HEK293 (cell line): ENCODE data around the gene MAP6.

Experiments used
- CTCF ChIA-PET: fragments of 350-600 bp; formaldehyde crosslinking; extraction: SDS; loops from one replicate; lab custom pipeline; 2021; ENCODE audit warnings: antibody characterized with exemption; lab: Yijun Ruan, JAX
- POLR2A ChIA-PET: fragments of 300-600 bp; formaldehyde crosslinking; extraction: SDS; loops from one replicate; lab custom pipeline; 2020; ENCODE audit warnings: antibody characterized with exemption, inconsistent platforms; lab: Yijun Ruan, JAX
- H3K27ac ChIP-seq: fragments of 200-500 bp; sonication (Bioruptor generic); 2 replicates; pipeline ENCODE4 v1.5.1; 2014; ENCODE audit warnings: low read depth, low read length, control low read depth, inconsistent platforms; ENCODE audit errors: extremely low read depth
- H3K36me3 ChIP-seq, 2 experiments: fragments of 200-500 bp in 1 of 2; sonication (Bioruptor generic) in 1 of 2; 1 replicate in 1 of 2; 2 replicates in 1 of 2; pipeline ENCODE4 v1.5.1; 2014 to 2017; ENCODE audit warnings: inconsistent platforms in 2 of 2, low read length in 2 of 2; ENCODE audit not compliant: control insufficient read depth in 2 of 2, insufficient read depth in 1 of 2
- H3K4me1 ChIP-seq: fragments of 200-500 bp; sonication (Bioruptor generic); 2 replicates; pipeline ENCODE4 v1.5.1; 2014; ENCODE audit warnings: mild to moderate bottlenecking, low read length, inconsistent platforms; ENCODE audit not compliant: control insufficient read depth, insufficient read depth
- H3K4me3 ChIP-seq: 2 replicates; pipeline ENCODE4 v1.5.1; 2011; ENCODE audit warnings: low read depth, mild to moderate bottlenecking, control low read depth, low read length, moderate library complexity
- H3K9me3 ChIP-seq: fragments of 200-500 bp; sonication (Bioruptor generic); 2 replicates; pipeline ENCODE4 v1.5.1; 2014; ENCODE audit warnings: low read depth, low read length, inconsistent platforms; ENCODE audit not compliant: control insufficient read depth, insufficient read depth
- KLF1 ChIP-seq: fragments of 450-650 bp; formaldehyde crosslinking; IDR thresholded peaks from 2 replicates; pipeline ENCODE4 v1.5.1; 2016; ENCODE audit warnings: missing biosample characterization, missing genetic modification characterization
- SALL2 ChIP-seq: fragments of 450-650 bp; formaldehyde crosslinking; IDR thresholded peaks from 2 replicates; pipeline ENCODE4 v1.5.0; 2017; ENCODE audit warnings: missing biosample characterization, mild to moderate bottlenecking, missing genetic modification characterization, borderline replicate concordance
- ZBTB21 ChIP-seq: fragments of 450-650 bp; formaldehyde crosslinking; IDR thresholded peaks from 2 replicates; pipeline ENCODE4 v1.5.1; 2017; ENCODE audit warnings: missing biosample characterization, missing genetic modification characterization
- ZIC2 ChIP-seq: fragments of 450-650 bp; formaldehyde crosslinking; IDR thresholded peaks from 2 replicates; pipeline ENCODE4 v1.5.1; 2016; ENCODE audit warnings: missing biosample characterization, missing genetic modification characterization
- ZNF274 ChIP-seq, 2 experiments: fragments of 200-500 bp in 1 of 2; fragments of 450-650 bp in 1 of 2; sonication (Bioruptor generic) in 1 of 2; formaldehyde crosslinking in 1 of 2; IDR thresholded peaks; 2 replicates each; pipeline versions ENCODE4 v1.5.1 to v1.6.1; 2014 to 2016; ENCODE audit warnings: borderline replicate concordance in 1 of 2, inconsistent platforms in 1 of 2, low read length in 1 of 2, missing biosample characterization in 1 of 2, missing genetic modification characterization in 1 of 2
- ZNF292 ChIP-seq: fragments of 450-650 bp; formaldehyde crosslinking; IDR thresholded peaks from 2 replicates; pipeline ENCODE4 v1.5.1; 2016; ENCODE audit warnings: low read depth, missing biosample characterization, missing genetic modification characterization, borderline replicate concordance
- ZNF354C ChIP-seq: fragments of 450-650 bp; formaldehyde crosslinking; IDR thresholded peaks from 2 replicates; pipeline ENCODE4 v1.5.1; 2016; ENCODE audit warnings: missing biosample characterization, missing genetic modification characterization, low read depth, borderline replicate concordance
- ZNF473 ChIP-seq: fragments of 450-650 bp; formaldehyde crosslinking; IDR thresholded peaks from 2 replicates; pipeline ENCODE4 v1.5.1; 2017; ENCODE audit warnings: missing biosample characterization, missing genetic modification characterization
- ZNF544 ChIP-seq: fragments of 450-650 bp; formaldehyde crosslinking; IDR thresholded peaks from 2 replicates; pipeline ENCODE4 v1.5.0; 2017; ENCODE audit warnings: missing biosample characterization, missing genetic modification characterization
- ZNF600 ChIP-seq: fragments of 450-650 bp; formaldehyde crosslinking; IDR thresholded peaks from 2 replicates; pipeline ENCODE4 v1.5.1; 2016; ENCODE audit warnings: missing biosample characterization, missing genetic modification characterization
- ZNF654 ChIP-seq: fragments of 450-650 bp; formaldehyde crosslinking; IDR thresholded peaks from 2 replicates; pipeline ENCODE4 v1.5.1; 2016; ENCODE audit warnings: low read depth, missing biosample characterization, missing genetic modification characterization
- ZNF768 ChIP-seq: fragments of 450-650 bp; formaldehyde crosslinking; IDR thresholded peaks from 2 replicates; pipeline ENCODE4 v1.5.1; 2018; ENCODE audit warnings: missing biosample characterization, mild to moderate bottlenecking, missing genetic modification characterization
- ZNF830 ChIP-seq: fragments of 450-650 bp; IDR thresholded peaks from 2 replicates; pipeline ENCODE4 v1.5.0; 2018; ENCODE audit warnings: missing biosample characterization, missing genetic modification characterization, low read depth, mild to moderate bottlenecking, moderate library complexity
- ZNF843 ChIP-seq: fragments of 450-650 bp; formaldehyde crosslinking; IDR thresholded peaks from 2 replicates; pipeline ENCODE4 v1.5.1; 2016; ENCODE audit warnings: missing biosample characterization, missing genetic modification characterization
- TF ChIP-seq, protein P1 (sequence below): fragments of 450-650 bp; formaldehyde crosslinking; IDR thresholded peaks from 2 replicates; pipeline ENCODE4 v1.5.1; 2016; ENCODE audit warnings: missing biosample characterization, missing genetic modification characterization
- TF ChIP-seq, protein P2 (sequence below): fragments of 450-650 bp; formaldehyde crosslinking; IDR thresholded peaks from 2 replicates; pipeline ENCODE4 v1.5.1; 2016; ENCODE audit warnings: missing biosample characterization, missing genetic modification characterization, borderline replicate concordance

The MAP6 gene

DNA sequence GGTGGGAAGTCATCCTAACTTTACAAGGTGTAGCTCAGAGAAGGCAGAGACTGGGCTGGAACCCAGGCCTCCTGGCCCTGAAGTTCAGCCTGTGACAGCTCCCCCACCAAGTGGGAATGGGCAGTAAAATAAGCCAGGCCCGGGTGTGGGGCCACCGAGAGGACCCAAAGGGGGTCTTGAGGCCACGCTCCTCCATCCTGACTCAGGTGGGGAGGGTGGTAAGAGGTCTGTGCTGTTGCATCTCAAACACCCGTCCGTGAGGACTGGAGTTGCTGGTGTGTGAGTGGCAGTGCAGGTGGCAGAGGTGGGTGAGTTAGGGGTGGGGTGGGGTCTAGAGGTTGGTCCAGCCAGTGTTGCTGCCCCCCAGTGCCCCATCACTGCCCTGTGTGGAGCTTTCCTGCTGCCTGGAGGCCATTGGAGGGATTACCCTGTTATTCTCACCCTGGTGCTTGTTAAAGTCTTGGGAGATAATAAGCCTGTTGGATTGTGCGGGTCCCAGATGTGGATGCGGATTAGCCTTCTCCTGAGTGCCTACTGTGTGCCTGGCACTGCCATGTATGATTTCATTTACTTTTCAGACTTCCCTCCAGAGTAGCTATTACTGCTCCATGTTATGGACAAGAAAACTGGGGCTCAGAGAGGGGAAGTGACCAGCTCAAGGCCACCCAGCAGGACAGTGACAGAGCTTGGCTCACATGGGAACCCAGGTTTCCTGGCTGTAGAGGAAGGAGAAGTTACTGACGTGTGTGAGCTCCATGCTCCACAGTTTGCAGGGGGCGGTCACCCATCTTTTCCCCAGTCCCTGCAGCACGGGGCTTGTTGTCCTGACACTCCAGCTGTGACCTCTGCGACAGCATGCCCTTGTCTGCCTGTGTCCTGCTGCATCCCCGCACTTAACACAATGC is 93.9 kb downstream of the MAP6 start:
- ChIA-PET POLR2A (interaction anchor here (0.7 to 3.2 kb wide), 6 partner anchors 8 to 27 kb away, joined by 3 to 23 read pairs (median 4); partner anchors contain the start of gene SERPINH1), CTCF (interaction anchor here (0.8 to 4.3 kb wide), 6 partner anchors 9 to 187 kb away, joined by 4 to 29 read pairs (median 12); partner anchors contain the start of gene SERPINH1)
- no peak for TF ChIP-seq ZNF544 (tag by site-specific recombination)
- 0 out of 2 replicates have a peak, but pooled peaks have one; percentile 24 for TF ChIP-seq ZNF768 (tag by site-specific recombination)
- no peak overlapping the region for H3K27ac ChIP-seq
- peaks cover 0 to 41% of the 10 kb centered on the region in 2 experiments; a peak in 1 of 3 replicates for H3K36me3 ChIP-seq
- no peak overlapping the region for H3K4me3 ChIP-seq
- H3K4me1 ChIP-seq: no peaks in the 10 kb centered on the region
- H3K9me3 ChIP-seq: no peaks in the 10 kb centered on the region

DNA sequence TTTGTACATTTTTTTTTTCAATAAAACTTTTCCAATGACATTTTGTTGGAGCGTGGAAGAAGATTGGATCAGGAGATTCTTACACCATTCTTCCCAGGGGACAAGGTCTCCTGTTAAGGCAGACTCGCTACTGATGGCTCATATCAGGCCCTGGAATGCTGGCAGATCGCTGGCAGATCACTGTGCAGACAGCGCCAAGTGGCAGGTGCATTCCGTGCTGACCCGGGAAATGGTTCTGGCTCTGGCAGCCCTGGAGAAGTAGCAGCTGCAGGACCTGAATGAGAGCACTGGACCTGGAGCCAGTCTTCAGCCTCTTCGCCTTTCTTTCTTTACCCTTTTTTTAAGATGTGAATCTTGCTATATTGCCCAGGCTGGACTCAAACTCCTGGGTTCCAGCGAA is 96.1 kb downstream of the MAP6 start:
- Histone ChIP-seq H3K4me3 (no peak overlapping the region), H3K9me3 (no peaks in the 10 kb centered on the region), H3K36me3 (peaks cover 0 to 63% of the 10 kb centered on the region in 2 experiments; a peak in 2 of 3 replicates), H3K27ac (no peak overlapping the region), H3K4me1 (no peaks in the 10 kb centered on the region)
- CTCF ChIA-PET: interaction anchor here (0.6 to 2.6 kb wide), 5 partner anchors 8 to 1475 kb away, joined by 3 to 6 read pairs (median 3); no protein-coding TSS in a partner anchor
- TF ChIP-seq ZNF274 (IDR thresholded peaks at IDR 0.05; ENCODE audit: low read length) (no peak), ZNF274 (tag by site-specific recombination; IDR thresholded peaks at IDR 0.05; ENCODE audit: borderline replicate concordance) (no peak), ZNF600 (tag by site-specific recombination) (0 out of 2 replicates have a peak, but pooled peaks have one; percentile 30), ZIC2 (tag by site-specific recombination) (no peak), KLF1 (tag by site-specific recombination) (no peak)
- TF ChIP-seq, protein P1, sequence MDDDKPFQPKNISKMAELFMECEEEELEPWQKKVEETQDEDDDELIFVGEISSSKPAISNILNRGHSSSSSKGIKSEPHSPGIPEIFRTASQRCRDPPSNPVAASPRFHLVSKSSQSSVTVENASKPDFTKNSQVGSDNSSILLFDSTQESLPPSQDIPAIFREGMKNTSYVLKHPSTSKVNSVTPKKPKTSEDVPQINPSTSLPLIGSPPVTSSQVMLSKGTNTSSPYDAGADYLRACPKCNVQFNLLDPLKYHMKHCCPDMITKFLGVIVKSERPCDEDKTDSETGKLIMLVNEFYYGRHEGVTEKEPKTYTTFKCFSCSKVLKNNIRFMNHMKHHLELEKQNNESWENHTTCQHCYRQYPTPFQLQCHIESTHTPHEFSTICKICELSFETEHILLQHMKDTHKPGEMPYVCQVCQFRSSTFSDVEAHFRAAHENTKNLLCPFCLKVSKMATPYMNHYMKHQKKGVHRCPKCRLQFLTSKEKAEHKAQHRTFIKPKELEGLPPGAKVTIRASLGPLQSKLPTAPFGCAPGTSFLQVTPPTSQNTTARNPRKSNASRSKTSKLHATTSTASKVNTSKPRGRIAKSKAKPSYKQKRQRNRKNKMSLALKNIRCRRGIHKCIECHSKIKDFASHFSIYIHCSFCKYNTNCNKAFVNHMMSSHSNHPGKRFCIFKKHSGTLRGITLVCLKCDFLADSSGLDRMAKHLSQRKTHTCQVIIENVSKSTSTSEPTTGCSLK (tag by site-specific recombination): no peak
- POLR2A ChIA-PET: interaction anchor here (3.2 kb wide), 1 partner anchor 10 kb away, joined by 23 read pairs; the partner anchor contains the start of gene SERPINH1

GRCh38 chr11:75571625-75572024 is 97.2 kb downstream of the MAP6 start:
- ChIA-PET CTCF (interaction anchor here (2.6 kb wide), 1 partner anchor 25 kb away, joined by 6 read pairs; no protein-coding TSS in a partner anchor), POLR2A (interaction anchor here (2.0 to 2.3 kb wide), 2 partner anchors 10 to 17 kb away, joined by 5 to 12 read pairs; partner anchors contain the start of gene SERPINH1)
- Histone ChIP-seq H3K4me3 (no peak overlapping the region), H3K36me3 (peaks cover 0 to 74% of the 10 kb centered on the region in 2 experiments; a peak in 2 of 3 replicates), H3K9me3 (no peaks in the 10 kb centered on the region), H3K27ac (no peak overlapping the region), H3K4me1 (no peaks in the 10 kb centered on the region)
- TF ChIP-seq SALL2 (tag by site-specific recombination) (no peak), ZNF654 (tag by site-specific recombination) (no peak), ZNF292 (tag by site-specific recombination) (no peak), ZNF473 (tag by site-specific recombination) (no peak), ZBTB21 (tag by site-specific recombination) (no peak), ZNF830 (tag by site-specific recombination) (no peak), ZNF843 (tag by site-specific recombination) (no peak), ZNF354C (tag by site-specific recombination) (no peak)
- TF ChIP-seq, protein P2, sequence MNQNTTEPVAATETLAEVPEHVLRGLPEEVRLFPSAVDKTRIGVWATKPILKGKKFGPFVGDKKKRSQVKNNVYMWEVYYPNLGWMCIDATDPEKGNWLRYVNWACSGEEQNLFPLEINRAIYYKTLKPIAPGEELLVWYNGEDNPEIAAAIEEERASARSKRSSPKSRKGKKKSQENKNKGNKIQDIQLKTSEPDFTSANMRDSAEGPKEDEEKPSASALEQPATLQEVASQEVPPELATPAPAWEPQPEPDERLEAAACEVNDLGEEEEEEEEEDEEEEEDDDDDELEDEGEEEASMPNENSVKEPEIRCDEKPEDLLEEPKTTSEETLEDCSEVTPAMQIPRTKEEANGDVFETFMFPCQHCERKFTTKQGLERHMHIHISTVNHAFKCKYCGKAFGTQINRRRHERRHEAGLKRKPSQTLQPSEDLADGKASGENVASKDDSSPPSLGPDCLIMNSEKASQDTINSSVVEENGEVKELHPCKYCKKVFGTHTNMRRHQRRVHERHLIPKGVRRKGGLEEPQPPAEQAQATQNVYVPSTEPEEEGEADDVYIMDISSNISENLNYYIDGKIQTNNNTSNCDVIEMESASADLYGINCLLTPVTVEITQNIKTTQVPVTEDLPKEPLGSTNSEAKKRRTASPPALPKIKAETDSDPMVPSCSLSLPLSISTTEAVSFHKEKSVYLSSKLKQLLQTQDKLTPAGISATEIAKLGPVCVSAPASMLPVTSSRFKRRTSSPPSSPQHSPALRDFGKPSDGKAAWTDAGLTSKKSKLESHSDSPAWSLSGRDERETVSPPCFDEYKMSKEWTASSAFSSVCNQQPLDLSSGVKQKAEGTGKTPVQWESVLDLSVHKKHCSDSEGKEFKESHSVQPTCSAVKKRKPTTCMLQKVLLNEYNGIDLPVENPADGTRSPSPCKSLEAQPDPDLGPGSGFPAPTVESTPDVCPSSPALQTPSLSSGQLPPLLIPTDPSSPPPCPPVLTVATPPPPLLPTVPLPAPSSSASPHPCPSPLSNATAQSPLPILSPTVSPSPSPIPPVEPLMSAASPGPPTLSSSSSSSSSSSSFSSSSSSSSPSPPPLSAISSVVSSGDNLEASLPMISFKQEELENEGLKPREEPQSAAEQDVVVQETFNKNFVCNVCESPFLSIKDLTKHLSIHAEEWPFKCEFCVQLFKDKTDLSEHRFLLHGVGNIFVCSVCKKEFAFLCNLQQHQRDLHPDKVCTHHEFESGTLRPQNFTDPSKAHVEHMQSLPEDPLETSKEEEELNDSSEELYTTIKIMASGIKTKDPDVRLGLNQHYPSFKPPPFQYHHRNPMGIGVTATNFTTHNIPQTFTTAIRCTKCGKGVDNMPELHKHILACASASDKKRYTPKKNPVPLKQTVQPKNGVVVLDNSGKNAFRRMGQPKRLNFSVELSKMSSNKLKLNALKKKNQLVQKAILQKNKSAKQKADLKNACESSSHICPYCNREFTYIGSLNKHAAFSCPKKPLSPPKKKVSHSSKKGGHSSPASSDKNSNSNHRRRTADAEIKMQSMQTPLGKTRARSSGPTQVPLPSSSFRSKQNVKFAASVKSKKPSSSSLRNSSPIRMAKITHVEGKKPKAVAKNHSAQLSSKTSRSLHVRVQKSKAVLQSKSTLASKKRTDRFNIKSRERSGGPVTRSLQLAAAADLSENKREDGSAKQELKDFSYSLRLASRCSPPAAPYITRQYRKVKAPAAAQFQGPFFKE (tag by site-specific recombination): no peak
